RCC 7860 (cell line): ENCODE results near the gene C18orf54.
"Not testable (repeated sequence)": the region's sequence is repeated elsewhere in the genome, so short reads cannot be mapped to it uniquely, and the experiment has no call there.

Experiments used
- DNase-seq: peaks from one replicate; pipeline ENCODE4 v3.0.0-alpha.2; 2015; ENCODE audit warnings: low spot score
- FAIRE-seq: peaks from 2 replicates; lab custom pipeline; 2012; peaks lifted over from hg19 to GRCh38; lab: Jason Lieb, UNC

The C18orf54 gene

GRCh38 chr18:54386800-54387495 lies 29.2 kb downstream of the C18orf54 start:
- not testable (repeated sequence) for FAIRE-seq, DNase-seq

GRCh38 chr18:54387631-54388030 lies 29.9 kb downstream of the C18orf54 start:
- DNase-seq (peak; percentile 31), FAIRE-seq (no peak)

GRCh38 chr18:54388203-54389142 lies 30.8 kb downstream of the C18orf54 start:
- FAIRE-seq, result peak; percentile 78

GRCh38 chr18:54389143-54389505 lies 31.4 kb downstream of the C18orf54 start:
- FAIRE-seq (no peak), DNase-seq (no peak)

More at GRCh38 chr18:54388203-54389142, 30.8 kb downstream of the C18orf54 start:
- DNase-seq, result peak; percentile 80

GRCh38 chr18:54390838-54391237 lies 33.1 kb downstream of the C18orf54 start:
- DNase-seq, result no peak
- no peak for FAIRE-seq

- DNase-seq (peak; percentile 51), FAIRE-seq (peak; percentile 44)
Measured at GRCh38 chr18:54392543-54393023, 34.9 kb downstream of the C18orf54 start.

- no peak for DNase-seq
- FAIRE-seq, result no peak
Measured at GRCh38 chr18:54393648-54394294, 36.1 kb downstream of the C18orf54 start.

GRCh38 chr18:54396760-54397159 lies 39.1 kb downstream of the C18orf54 start:
- DNase-seq (no peak), FAIRE-seq (no peak)

GRCh38 chr18:54405290-54405689 lies 47.6 kb downstream of the C18orf54 start:
- no peak for DNase-seq
- no peak for FAIRE-seq

GRCh38 chr18:54411781-54412180 lies 54.1 kb downstream of the C18orf54 start:
- no peak for FAIRE-seq
- no peak for DNase-seq

GRCh38 chr18:54415086-54415485 lies 57.4 kb downstream of the C18orf54 start:
- DNase-seq (no peak), FAIRE-seq (no peak)

GRCh38 chr18:54416436-54416835 lies 58.7 kb downstream of the C18orf54 start:
- no peak for FAIRE-seq
- no peak for DNase-seq

- FAIRE-seq (no peak), DNase-seq (no peak)
Measured at GRCh38 chr18:54423831-54424230, 66.1 kb downstream of the C18orf54 start.

GRCh38 chr18:54426085-54426665 lies 68.5 kb downstream of the C18orf54 start:
- FAIRE-seq, result no peak
- no peak for DNase-seq
